Stimulated activated CD8-positive, alpha-beta memory T cell treated with anti-CD3 and anti-CD28 coated beads, Interleukin-15, amount 100 ng/mL, for 4 hours (primary cell): ENCODE results near the gene CDC45.
"Not testable (repeated sequence)": the region's sequence is repeated elsewhere in the genome, so short reads cannot be mapped to it uniquely, and the experiment has no call there.

ENCODE experiments used
- DNase-seq, 2 donors: peaks; one replicate each; pipeline ENCODE4 v3.0.0-alpha.2; 2020; ENCODE audit warnings: low read depth in 2 of 2

Gene CDC45

GRCh38 chr22:19530751-19531150, 51.0 kb downstream of the CDC45 start:
- DNase-seq: no peak

- DNase-seq: not testable (repeated sequence)
Measured at GRCh38 chr22:19531327-19531726, 51.6 kb downstream of the CDC45 start.

GRCh38 chr22:19533049-19533626, 53.4 kb downstream of the CDC45 start:
- no peak for DNase-seq

GRCh38 chr22:19533857-19534256, 54.1 kb downstream of the CDC45 start:
- DNase-seq: no peak

GRCh38 chr22:19535001-19535400, 55.3 kb downstream of the CDC45 start:
- no peak for DNase-seq

GRCh38 chr22:19536564-19536963, 56.8 kb downstream of the CDC45 start:
- DNase-seq: no peak

GRCh38 chr22:19537941-19538488, 58.3 kb downstream of the CDC45 start:
- no peak for DNase-seq

GRCh38 chr22:19540394-19540793, 60.7 kb downstream of the CDC45 start:
- DNase-seq: no peak

GRCh38 chr22:19543970-19544708, 64.4 kb downstream of the CDC45 start:
- no peak for DNase-seq

GRCh38 chr22:19545935-19546207, 66.2 kb downstream of the CDC45 start:
- DNase-seq: no peak

GRCh38 chr22:19546680-19547079, 67.0 kb downstream of the CDC45 start:
- no peak for DNase-seq

- no peak for DNase-seq
Measured at GRCh38 chr22:19547620-19548019, 67.9 kb downstream of the CDC45 start.

- not testable (repeated sequence) for DNase-seq
Measured at GRCh38 chr22:19548427-19548826, 68.7 kb downstream of the CDC45 start.

- DNase-seq: no peak
Measured at GRCh38 chr22:19548964-19549363, 69.2 kb downstream of the CDC45 start.

GRCh38 chr22:19549428-19549827, 69.7 kb downstream of the CDC45 start:
- DNase-seq: no peak

- DNase-seq: no peak
Measured at GRCh38 chr22:19550382-19550781, 70.7 kb downstream of the CDC45 start.

GRCh38 chr22:19553201-19553600, 73.5 kb downstream of the CDC45 start:
- no peak for DNase-seq

- no peak for DNase-seq
Measured at GRCh38 chr22:19554834-19555404, 75.2 kb downstream of the CDC45 start.

GRCh38 chr22:19555651-19556050, 75.9 kb downstream of the CDC45 start:
- no peak for DNase-seq

- DNase-seq: no peak
Measured at GRCh38 chr22:19556963-19557545, 77.3 kb downstream of the CDC45 start.

GRCh38 chr22:19559324-19559811, 79.6 kb downstream of the CDC45 start:
- DNase-seq: no peak

GRCh38 chr22:19559956-19560355, 80.2 kb downstream of the CDC45 start:
- no peak for DNase-seq
